Measurements from ENCODE around the gene TRIO. TPM values are rescaled to one million over a fixed set of nuclear protein-coding genes. Genes with fewer than 3 reads are reported as not detected.

TRIO gene
- polyA plus RNA-seq, 3 donors, result 1.7 to 45.8 (median 2.1) TPM

- no peak overlapping the region for H2AFZ ChIP-seq (ENCODE audit: insufficient read depth, low read depth, low read length, poor library complexity, severe bottlenecking)
- no peaks in the 10 kb centered on the region for H3K79me2 ChIP-seq (ENCODE audit: insufficient read depth, low read length)
- H3K4me2 ChIP-seq (replicated peaks; ENCODE audit: extremely low read depth, low read length, poor library complexity, severe bottlenecking), result no peak overlapping the region
- H3K4me3 ChIP-seq (replicated peaks in 1 of 3; ENCODE audit: low read depth in 2 of 3, low read length in 3 of 3), result no peak overlapping the region
- peaks cover 0 to 6% (median 0%) of the 10 kb centered on the region in 7 donors for H3K9me3 Mint-ChIP-seq
- H3K9me3 ChIP-seq (replicated peaks in 1 of 2; ENCODE audit: control insufficient read depth in 1 of 2, insufficient read depth in 1 of 2, low read length in 2 of 2), result no peaks in the 10 kb centered on the region
- WGBS (ENCODE audit: insufficient coverage), result 96% methylated on average over 3 of the region's 3 CpGs
- no peaks in the 10 kb centered on the region for H4K20me1 ChIP-seq (ENCODE audit: insufficient read depth, low read length)
- TF ChIP-seq CTCF (IDR thresholded peaks at IDR 0.05), result no peak
- no peak overlapping the region for H3K27ac ChIP-seq (ENCODE audit: low read depth in 1 of 2, low read length in 2 of 2)
- peaks cover 29 to 93% of the 10 kb centered on the region in 2 donors for H3K36me3 ChIP-seq (replicated peaks in 1 of 2; ENCODE audit: control insufficient read depth in 1 of 2, insufficient read depth in 2 of 2, low read length in 2 of 2)
- intact Hi-C loops (cut with micrococcal nuclease), result no loop called here
- peaks cover 10% of the 10 kb centered on the region for H3K4me1 Mint-ChIP-seq
- no peak overlapping the region for H3K4me3 Mint-ChIP-seq
- H3K36me3 Mint-ChIP-seq, result peaks cover 55 to 65% of the 10 kb centered on the region in 2 donors
- H3K27ac Mint-ChIP-seq, result peak overlapping the region in 1 of 7 donors; percentile 12
- no peaks in the 10 kb centered on the region for H3K27me3 ChIP-seq (ENCODE audit: control insufficient read depth in 2 of 2, insufficient read depth in 2 of 2, low read length in 2 of 2)
- no peaks in the 10 kb centered on the region for H3K4me1 ChIP-seq (ENCODE audit: control insufficient read depth in 1 of 2, insufficient read depth in 2 of 2, low read length in 2 of 2)
- H3K27me3 Mint-ChIP-seq (ENCODE audit: low read depth in 3 of 3), result no peaks in the 10 kb centered on the region
- DNase-seq, result no peak
- H3K9ac ChIP-seq (ENCODE audit: insufficient read depth, low read length, poor library complexity, severe bottlenecking), result no peak overlapping the region
These were observed 158.0 kb downstream of the TRIO start for GRCh38 chr5:14301186-14301585.

GRCh38 chr5:14302330-14302729, 159.2 kb downstream of the TRIO start:
- Mint-ChIP-seq H3K27me3 (ENCODE audit: low read depth in 3 of 3) (no peaks in the 10 kb centered on the region), H3K36me3 (peaks cover 54 to 65% of the 10 kb centered on the region in 2 donors), H3K27ac (no peak overlapping the region), H3K4me1 (peaks cover 10% of the 10 kb centered on the region), H3K9me3 (peaks cover 0 to 6% (median 0%) of the 10 kb centered on the region in 7 donors), H3K4me3 (no peak overlapping the region)
- no peak for DNase-seq
- 80% methylated on average over 1 of the region's 3 CpGs for WGBS (ENCODE audit: insufficient coverage)
- Histone ChIP-seq H3K9me3 (replicated peaks in 1 of 2; ENCODE audit: control insufficient read depth in 1 of 2, insufficient read depth in 1 of 2, low read length in 2 of 2) (no peaks in the 10 kb centered on the region), H3K27ac (ENCODE audit: low read depth in 1 of 2, low read length in 2 of 2) (no peak overlapping the region), H3K4me2 (replicated peaks; ENCODE audit: extremely low read depth, low read length, poor library complexity, severe bottlenecking) (no peak overlapping the region), H3K27me3 (ENCODE audit: control insufficient read depth in 2 of 2, insufficient read depth in 2 of 2, low read length in 2 of 2) (no peaks in the 10 kb centered on the region), H4K20me1 (ENCODE audit: insufficient read depth, low read length) (no peaks in the 10 kb centered on the region), H2AFZ (ENCODE audit: insufficient read depth, low read depth, low read length, poor library complexity, severe bottlenecking) (no peak overlapping the region), H3K36me3 (replicated peaks in 1 of 2; ENCODE audit: control insufficient read depth in 1 of 2, insufficient read depth in 2 of 2, low read length in 2 of 2) (peaks cover 29 to 93% of the 10 kb centered on the region in 2 donors), H3K79me2 (ENCODE audit: insufficient read depth, low read length) (no peaks in the 10 kb centered on the region), H3K4me1 (ENCODE audit: control insufficient read depth in 1 of 2, insufficient read depth in 2 of 2, low read length in 2 of 2) (no peaks in the 10 kb centered on the region), H3K4me3 (replicated peaks in 1 of 3; ENCODE audit: low read depth in 2 of 3, low read length in 3 of 3) (no peak overlapping the region), H3K9ac (ENCODE audit: insufficient read depth, low read length, poor library complexity, severe bottlenecking) (no peak overlapping the region)
- intact Hi-C loops (cut with micrococcal nuclease), result no loop called here
- no peak for TF ChIP-seq CTCF (IDR thresholded peaks at IDR 0.05)

All from CD14-positive monocyte (primary cell).